Glutamatergic neuron (in vitro differentiated cells): ENCODE measurements around the gene CIAO1. TPM values are rescaled to one million over a fixed set of nuclear protein-coding genes. Genes with fewer than 3 reads are reported as not detected.
A peak's percentile ranks its signal among the peaks of the same experiment; 100 is the strongest.

ENCODE experiments used
- DNase-seq: peaks from one replicate; pipeline ENCODE4 v3.0.0; 2022
- H3K27ac Mint-ChIP-seq: one replicate; pipeline ENCODE4 v1.8.0; 2020; ENCODE audit warnings: mild to moderate bottlenecking, mixed read lengths, inconsistent platforms; ENCODE audit not compliant: unreplicated experiment
- H3K27me3 Mint-ChIP-seq: one replicate; pipeline ENCODE4 v1.8.0; 2020; ENCODE audit warnings: mild to moderate bottlenecking, moderate library complexity, mixed read lengths, inconsistent platforms; ENCODE audit not compliant: unreplicated experiment
- H3K36me3 Mint-ChIP-seq: one replicate; pipeline ENCODE4 v1.8.0; 2020; ENCODE audit warnings: mild to moderate bottlenecking, mixed read lengths, inconsistent platforms; ENCODE audit not compliant: unreplicated experiment
- H3K4me1 Mint-ChIP-seq: one replicate; pipeline ENCODE4 v1.8.0; 2020; ENCODE audit warnings: mild to moderate bottlenecking, low read depth, mixed read lengths, inconsistent platforms; ENCODE audit not compliant: unreplicated experiment
- H3K4me3 Mint-ChIP-seq: one replicate; pipeline ENCODE4 v1.8.0; 2020; ENCODE audit warnings: mild to moderate bottlenecking, mixed read lengths, inconsistent platforms; ENCODE audit not compliant: unreplicated experiment
- H3K9me3 Mint-ChIP-seq: one replicate; pipeline ENCODE4 v1.8.0; 2020; ENCODE audit warnings: mild to moderate bottlenecking, moderate library complexity, mixed read lengths, inconsistent platforms; ENCODE audit not compliant: unreplicated experiment
- total RNA-seq: library from RNA; stranded (reverse); fragmentation: NEBNext Ultra II Directional; extraction: Animal tissue kit (Norgen Biotek cat#: 25700); gene quantifications from one replicate; pipeline ENCODE4 v1.2.1, GENCODE V29; 2021; ENCODE audit not compliant: unreplicated experiment
- TF ChIP-seq, protein P1 (sequence below): fragments of 200-600 bp; sonication (generic); IDR thresholded peaks from one replicate; pipeline ENCODE4 v1.5.0; 2021; ENCODE audit not compliant: partially characterized antibody, unreplicated experiment

CIAO1 gene
- total RNA-seq, 1 donor from 2014 or later, result 68.1 TPM

DNA sequence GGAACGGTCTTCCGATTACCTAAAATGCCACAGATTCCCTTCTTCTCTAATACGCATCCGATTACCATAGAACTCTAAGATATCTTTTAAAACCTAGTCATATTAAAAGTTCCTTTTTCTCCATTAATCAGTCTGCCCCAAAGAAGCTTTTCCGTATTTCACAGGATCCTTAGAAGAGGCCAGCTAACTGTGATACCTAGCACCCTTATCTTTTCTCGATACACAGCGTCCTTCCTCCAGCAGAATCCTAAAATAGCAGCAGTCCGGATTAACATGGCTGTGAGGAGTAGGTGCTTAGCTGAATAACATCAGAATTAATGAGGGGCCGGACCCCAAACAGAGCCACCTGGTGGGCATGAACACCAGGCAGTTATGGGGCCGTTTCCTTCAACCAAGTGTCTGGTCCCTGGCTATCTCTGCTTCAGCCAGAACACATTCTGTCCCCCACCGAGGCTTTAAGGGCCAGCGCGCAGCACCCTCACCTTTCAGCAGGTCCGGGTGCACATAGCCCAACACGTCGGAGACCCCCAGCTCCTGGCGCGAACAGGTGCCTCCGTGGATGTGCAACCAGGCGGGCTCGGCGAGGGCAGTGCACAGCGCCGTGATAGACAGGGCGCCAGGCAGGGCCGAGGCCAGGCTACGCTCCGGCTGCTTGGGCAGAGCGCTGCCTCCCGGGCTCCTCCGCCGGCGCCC is 1.2 kb upstream of the CIAO1 start:
- TF ChIP-seq, protein P1, sequence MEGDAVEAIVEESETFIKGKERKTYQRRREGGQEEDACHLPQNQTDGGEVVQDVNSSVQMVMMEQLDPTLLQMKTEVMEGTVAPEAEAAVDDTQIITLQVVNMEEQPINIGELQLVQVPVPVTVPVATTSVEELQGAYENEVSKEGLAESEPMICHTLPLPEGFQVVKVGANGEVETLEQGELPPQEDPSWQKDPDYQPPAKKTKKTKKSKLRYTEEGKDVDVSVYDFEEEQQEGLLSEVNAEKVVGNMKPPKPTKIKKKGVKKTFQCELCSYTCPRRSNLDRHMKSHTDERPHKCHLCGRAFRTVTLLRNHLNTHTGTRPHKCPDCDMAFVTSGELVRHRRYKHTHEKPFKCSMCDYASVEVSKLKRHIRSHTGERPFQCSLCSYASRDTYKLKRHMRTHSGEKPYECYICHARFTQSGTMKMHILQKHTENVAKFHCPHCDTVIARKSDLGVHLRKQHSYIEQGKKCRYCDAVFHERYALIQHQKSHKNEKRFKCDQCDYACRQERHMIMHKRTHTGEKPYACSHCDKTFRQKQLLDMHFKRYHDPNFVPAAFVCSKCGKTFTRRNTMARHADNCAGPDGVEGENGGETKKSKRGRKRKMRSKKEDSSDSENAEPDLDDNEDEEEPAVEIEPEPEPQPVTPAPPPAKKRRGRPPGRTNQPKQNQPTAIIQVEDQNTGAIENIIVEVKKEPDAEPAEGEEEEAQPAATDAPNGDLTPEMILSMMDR, result peak; percentile 46
- Mint-ChIP-seq H3K27ac (peak overlapping the region; percentile 72), H3K9me3 (peaks cover 8% of the 10 kb centered on the region), H3K4me1 (peaks cover 19% of the 10 kb centered on the region), H3K4me3 (peak overlapping the region; percentile 93), H3K27me3 (peaks cover 4% of the 10 kb centered on the region), H3K36me3 (no peaks in the 10 kb centered on the region)
- DNase-seq, result peak; percentile 64

DNA sequence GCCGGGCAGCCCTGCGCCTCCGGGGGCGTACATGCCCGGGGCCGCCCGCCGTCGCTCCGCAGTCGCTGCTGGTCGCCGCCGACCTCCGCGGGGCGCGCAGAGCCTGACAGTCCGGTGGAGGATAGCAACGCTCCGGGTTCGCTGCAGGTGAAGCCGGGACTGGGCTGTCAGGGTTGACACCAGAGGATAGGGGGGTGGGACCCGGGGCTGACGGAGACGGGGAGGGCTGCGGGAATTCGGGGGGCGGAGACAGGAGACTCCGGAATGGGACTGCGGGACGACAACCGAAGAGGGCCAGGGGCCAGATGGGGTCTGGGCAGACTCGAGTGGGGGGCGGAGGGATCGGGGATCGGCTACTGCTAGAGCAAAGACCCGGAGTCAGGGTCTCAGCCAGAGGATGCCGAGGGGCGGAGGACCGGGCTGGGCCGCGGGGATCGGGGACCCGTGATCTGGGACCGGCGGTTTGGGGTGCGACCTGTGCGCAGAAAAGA is 631 bp upstream of the CIAO1 start:
- TF ChIP-seq, protein P1, result no peak
- Mint-ChIP-seq H3K27me3 (peaks cover 3% of the 10 kb centered on the region), H3K36me3 (no peaks in the 10 kb centered on the region), H3K4me1 (peaks cover 19% of the 10 kb centered on the region), H3K4me3 (peak overlapping the region; percentile 81), H3K27ac (peak overlapping the region; percentile 55), H3K9me3 (peaks cover 8% of the 10 kb centered on the region)
- peak; percentile 73 for DNase-seq

DNA sequence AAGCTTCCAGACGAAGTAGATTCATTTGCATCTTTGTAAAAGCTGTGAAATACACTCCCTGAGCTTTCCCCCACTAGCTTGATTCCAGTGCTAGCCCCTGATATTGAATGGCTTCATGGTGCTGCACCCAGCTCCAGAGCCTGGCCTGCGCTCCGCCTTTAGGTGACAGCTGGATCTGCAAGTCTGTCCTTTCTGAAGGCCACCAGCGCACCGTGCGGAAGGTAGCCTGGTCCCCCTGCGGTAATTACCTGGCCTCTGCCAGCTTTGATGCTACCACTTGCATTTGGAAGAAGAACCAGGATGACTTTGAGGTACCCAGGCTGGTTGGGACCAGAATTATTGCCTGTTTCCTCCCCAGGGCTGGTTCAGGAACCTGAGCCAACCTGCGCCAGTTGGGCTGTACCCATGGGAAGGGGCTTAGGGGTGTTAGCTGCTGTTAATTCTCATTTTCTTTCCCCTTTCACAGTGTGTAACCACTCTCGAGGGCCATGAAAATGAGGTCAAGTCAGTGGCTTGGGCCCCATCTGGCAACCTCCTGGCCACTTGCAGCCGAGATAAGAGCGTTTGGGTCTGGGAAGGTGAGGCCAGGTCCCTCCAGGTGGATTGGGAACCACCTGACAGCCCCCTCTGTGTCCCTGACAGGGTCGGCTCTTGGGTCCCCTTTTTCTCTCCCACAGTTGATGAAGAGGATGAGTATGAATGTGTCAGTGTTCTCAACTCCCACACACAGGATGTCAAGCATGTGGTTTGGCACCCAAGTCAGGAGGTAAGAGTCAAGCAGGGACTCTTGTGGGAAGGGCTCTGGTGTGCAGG is 1.3 kb downstream of the CIAO1 start:
- Mint-ChIP-seq H3K9me3 (peaks cover 4% of the 10 kb centered on the region), H3K4me3 (peak overlapping the region; percentile 82), H3K27ac (no peak overlapping the region), H3K36me3 (no peaks in the 10 kb centered on the region), H3K27me3 (no peaks in the 10 kb centered on the region), H3K4me1 (peaks cover 13% of the 10 kb centered on the region)
- peak; percentile 68 for DNase-seq
- TF ChIP-seq, protein P1, result peak; percentile 39

DNA sequence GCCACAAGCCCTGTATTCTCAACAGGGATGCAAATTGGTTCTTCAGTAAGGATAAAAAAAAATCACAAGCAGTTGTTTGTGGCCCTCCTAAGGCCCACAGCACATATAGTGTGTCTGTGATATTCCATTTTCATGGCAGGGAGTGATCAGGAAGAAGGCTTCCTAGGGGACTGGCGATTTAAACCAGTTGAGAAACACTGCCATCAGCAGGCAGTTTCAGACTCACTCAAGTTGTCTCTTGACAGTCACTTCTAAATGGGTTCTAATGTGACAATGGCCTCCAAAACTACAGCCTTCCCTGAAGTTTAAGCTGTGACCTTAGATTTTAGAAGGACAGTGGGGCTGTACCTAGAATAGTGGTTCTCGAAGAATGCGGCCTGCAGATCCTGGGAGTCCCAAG is 6.0 kb downstream of the CIAO1 start:
- Mint-ChIP-seq H3K36me3 (no peaks in the 10 kb centered on the region), H3K4me1 (peaks cover 3% of the 10 kb centered on the region), H3K4me3 (no peak overlapping the region), H3K27ac (no peak overlapping the region), H3K9me3 (no peaks in the 10 kb centered on the region), H3K27me3 (no peaks in the 10 kb centered on the region)
- TF ChIP-seq, protein P1, result no peak
- no peak for DNase-seq
